Activated T-helper 17 cell treated with anti-CD3 and anti-CD28 coated beads, Interleukin-2, amount 50 U/mL, for 72 hours (primary cell): ENCODE results near the gene PCDHB16. TPM values are rescaled to one million over a fixed set of nuclear protein-coding genes. Genes with fewer than 3 reads are reported as not detected.
A peak's percentile ranks its signal among the peaks of the same experiment; 100 is the strongest.
"Not testable (repeated sequence)": the region's sequence is repeated elsewhere in the genome, so short reads cannot be mapped to it uniquely, and the experiment has no call there.

Experiments
- ATAC-seq: fragments of 150-1000 bp; cut with Tn5 transposase; replicated peaks from 2 replicates; pipeline ENCODE4 v1.10.0; 2021; ENCODE audit warnings: mild to moderate bottlenecking, moderate library complexity
- H3K27ac Mint-ChIP-seq: one replicate; pipeline ENCODE4 v1.8.0; 2022; ENCODE audit warnings: mixed read lengths
- H3K27me3 Mint-ChIP-seq: one replicate; pipeline ENCODE4 v1.8.0; 2022; ENCODE audit warnings: mixed read lengths
- H3K36me3 Mint-ChIP-seq: one replicate; pipeline ENCODE4 v1.8.0; 2022; ENCODE audit warnings: low read depth, mild to moderate bottlenecking, mixed read lengths
- H3K4me1 Mint-ChIP-seq: one replicate; pipeline ENCODE4 v1.8.0; 2022; ENCODE audit warnings: mixed read lengths
- H3K4me3 Mint-ChIP-seq: one replicate; pipeline ENCODE4 v1.8.0; 2022; ENCODE audit warnings: mild to moderate bottlenecking, mixed read lengths
- H3K9me3 Mint-ChIP-seq: one replicate; pipeline ENCODE4 v1.8.0; 2022; ENCODE audit warnings: mixed read lengths
- total RNA-seq, 2 donors: library from RNA; stranded (reverse); gene quantifications; one replicate each; pipeline ENCODE4 v1.2.3, GENCODE V29; 2022

The PCDHB16 gene
- total RNA-seq, 2 donors from 2014 or later: not detected

GRCh38 chr5:141199359-141200235 lies 17.4 kb downstream of the PCDHB16 start, which contains the start of gene PCDHB11:
PCDHB11 (plus strand) TSS chr5:141199627; CDS start chr5:141199775, 148 bp downstream.
- no peaks in the 10 kb centered on the region for H3K36me3 Mint-ChIP-seq
- H3K9me3 Mint-ChIP-seq: peaks cover 18% of the 10 kb centered on the region
- peaks cover 26% of the 10 kb centered on the region for H3K27me3 Mint-ChIP-seq
- ATAC-seq: no peak
- no peak within 1 kb of the TSS for H3K4me3 Mint-ChIP-seq
- no peaks in the 10 kb centered on the region for H3K4me1 Mint-ChIP-seq
- no peak within 1 kb of the TSS for H3K27ac Mint-ChIP-seq

GRCh38 chr5:141201126-141201525 lies 18.9 kb downstream of the PCDHB16 start:
- Mint-ChIP-seq H3K9me3 (peaks cover 17% of the 10 kb centered on the region), H3K27me3 (peaks cover 25% of the 10 kb centered on the region)
- not testable (repeated sequence) for ATAC-seq, H3K4me3 Mint-ChIP-seq, H3K27ac Mint-ChIP-seq, H3K36me3 Mint-ChIP-seq, H3K4me1 Mint-ChIP-seq

GRCh38 chr5:141201646-141202045 lies 19.5 kb downstream of the PCDHB16 start:
- H3K36me3 Mint-ChIP-seq, H3K4me1 Mint-ChIP-seq, H3K27ac Mint-ChIP-seq, H3K4me3 Mint-ChIP-seq, ATAC-seq: not testable (repeated sequence)
- peaks cover 13% of the 10 kb centered on the region for H3K9me3 Mint-ChIP-seq
- H3K27me3 Mint-ChIP-seq: peaks cover 28% of the 10 kb centered on the region

DNA sequence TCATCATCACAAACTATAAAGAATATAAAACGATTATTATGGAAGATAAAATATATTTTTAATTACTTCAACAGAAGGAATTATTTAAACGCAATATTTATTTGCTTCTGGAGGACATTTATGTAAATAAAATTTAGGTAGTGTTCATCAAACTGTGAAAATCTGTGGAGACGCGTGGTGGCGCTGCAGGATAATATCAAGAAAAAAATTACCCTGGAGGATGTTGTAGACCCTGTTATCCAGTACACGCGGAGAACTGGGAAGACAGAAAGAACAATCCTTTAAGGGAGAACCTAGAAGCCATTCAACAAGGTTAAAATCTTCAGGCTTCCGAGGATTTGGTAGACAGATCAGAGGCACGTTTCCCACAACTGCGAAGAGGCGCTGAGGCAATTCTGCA lies 26.3 kb downstream of the PCDHB16 start, which contains the start of gene PCDHB12:
Gene PCDHB12, plus strand, starts transcription at position 242 of the 400 bp plus-strand sequence. CDS start 189 bp downstream, outside the sequence.
- H3K9me3 Mint-ChIP-seq: no peaks in the 10 kb centered on the region
- H3K27ac Mint-ChIP-seq: no peak within 1 kb of the TSS
- no peaks in the 10 kb centered on the region for H3K36me3 Mint-ChIP-seq
- H3K4me1 Mint-ChIP-seq: no peaks in the 10 kb centered on the region
- H3K4me3 Mint-ChIP-seq: no peak within 1 kb of the TSS
- no peak for ATAC-seq
- H3K27me3 Mint-ChIP-seq: peaks cover 44% of the 10 kb centered on the region

DNA sequence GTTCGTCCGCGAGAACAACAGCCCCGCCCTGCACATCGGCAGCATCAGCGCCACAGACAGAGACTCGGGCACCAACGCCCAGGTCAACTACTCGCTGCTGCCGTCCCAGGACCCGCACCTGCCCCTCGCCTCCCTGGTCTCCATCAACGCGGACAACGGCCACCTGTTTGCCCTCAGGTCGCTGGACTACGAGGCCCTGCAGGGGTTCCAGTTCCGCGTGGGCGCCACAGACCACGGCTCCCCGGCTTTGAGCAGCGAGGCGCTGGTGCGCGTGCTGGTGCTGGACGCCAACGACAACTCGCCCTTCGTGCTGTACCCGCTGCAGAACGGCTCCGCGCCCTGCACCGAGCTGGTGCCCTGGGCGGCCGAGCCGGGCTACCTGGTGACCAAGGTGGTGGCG lies 28.1 kb downstream of the PCDHB16 start:
- H3K27me3 Mint-ChIP-seq: peaks cover 50% of the 10 kb centered on the region
- not testable (repeated sequence) for H3K4me3 Mint-ChIP-seq, ATAC-seq, H3K4me1 Mint-ChIP-seq, H3K9me3 Mint-ChIP-seq, H3K27ac Mint-ChIP-seq, H3K36me3 Mint-ChIP-seq

DNA sequence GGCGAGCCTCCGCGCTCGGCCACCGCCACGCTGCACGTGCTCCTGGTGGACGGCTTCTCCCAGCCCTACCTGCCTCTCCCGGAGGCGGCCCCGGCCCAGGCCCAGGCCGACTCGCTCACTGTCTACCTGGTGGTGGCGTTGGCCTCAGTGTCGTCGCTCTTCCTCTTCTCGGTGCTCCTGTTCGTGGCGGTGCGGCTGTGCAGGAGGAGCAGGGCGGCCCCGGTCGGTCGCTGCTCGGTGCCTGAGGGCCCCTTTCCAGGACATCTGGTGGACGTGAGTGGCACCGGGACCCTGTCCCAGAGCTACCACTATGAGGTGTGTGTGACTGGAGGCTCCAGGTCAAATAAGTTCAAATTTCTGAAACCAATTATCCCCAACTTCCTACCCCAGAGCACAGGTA lies 28.7 kb downstream of the PCDHB16 start:
- peaks cover 50% of the 10 kb centered on the region for H3K27me3 Mint-ChIP-seq
- not testable (repeated sequence) for H3K36me3 Mint-ChIP-seq, H3K4me3 Mint-ChIP-seq, ATAC-seq, H3K27ac Mint-ChIP-seq, H3K9me3 Mint-ChIP-seq, H3K4me1 Mint-ChIP-seq

DNA sequence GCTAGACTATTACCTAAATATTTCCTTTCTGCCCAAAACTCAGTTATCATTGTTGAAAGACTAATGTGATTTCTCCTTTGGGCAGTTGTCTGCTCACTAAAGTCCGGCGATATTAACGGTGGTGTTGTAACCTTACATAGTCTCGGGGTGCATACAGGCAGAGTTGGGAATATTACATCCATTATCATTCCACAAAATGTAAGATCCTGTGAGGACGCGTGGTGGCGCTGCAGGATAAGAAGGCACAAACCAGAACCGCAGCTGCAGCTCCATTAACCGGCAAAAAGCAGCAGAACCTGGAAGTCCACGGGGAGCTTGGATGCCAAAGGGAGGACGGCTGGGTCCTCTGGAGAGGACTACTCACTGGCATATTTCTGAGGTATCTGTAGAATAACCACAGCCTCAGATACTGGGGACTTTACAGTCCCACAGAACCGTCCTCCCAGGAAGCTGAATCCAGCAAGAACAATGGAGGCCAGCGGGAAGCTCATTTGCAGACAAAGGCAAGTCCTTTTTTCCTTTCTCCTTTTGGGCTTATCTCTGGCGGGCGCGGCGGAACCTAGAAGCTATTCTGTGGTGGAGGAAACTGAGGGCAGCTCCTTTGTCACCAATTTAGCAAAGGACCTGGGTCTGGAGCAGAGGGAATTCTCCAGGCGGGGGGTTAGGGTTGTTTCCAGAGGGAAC lies 31.6 kb downstream of the PCDHB16 start, which contains the start of gene PCDHB13:
Gene PCDHB13, plus strand, starts transcription at position 264 of the 684 bp plus-strand sequence. Its CDS starts 205 bp downstream, at position 469.
- H3K36me3 Mint-ChIP-seq, H3K9me3 Mint-ChIP-seq, H3K4me1 Mint-ChIP-seq, ATAC-seq, H3K27ac Mint-ChIP-seq: not testable (repeated sequence)
- Mint-ChIP-seq H3K4me3 (peak within 1 kb of the TSS; percentile 39), H3K27me3 (peaks cover 46% of the 10 kb centered on the region)

GRCh38 chr5:141214583-141214982 lies 32.4 kb downstream of the PCDHB16 start:
- ATAC-seq: not testable (repeated sequence)

DNA sequence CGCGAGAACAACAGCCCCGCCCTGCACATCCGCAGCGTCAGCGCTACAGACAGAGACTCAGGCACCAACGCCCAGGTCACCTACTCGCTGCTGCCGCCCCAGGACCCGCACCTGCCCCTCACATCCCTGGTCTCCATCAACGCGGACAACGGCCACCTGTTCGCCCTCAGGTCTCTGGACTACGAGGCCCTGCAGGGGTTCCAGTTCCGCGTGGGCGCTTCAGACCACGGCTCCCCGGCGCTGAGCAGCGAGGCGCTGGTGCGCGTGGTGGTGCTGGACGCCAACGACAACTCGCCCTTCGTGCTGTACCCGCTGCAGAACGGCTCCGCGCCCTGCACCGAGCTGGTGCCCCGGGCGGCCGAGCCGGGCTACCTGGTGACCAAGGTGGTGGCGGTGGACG lies 33.3 kb downstream of the PCDHB16 start:
- not testable (repeated sequence) for H3K27ac Mint-ChIP-seq, H3K4me3 Mint-ChIP-seq, H3K36me3 Mint-ChIP-seq, H3K4me1 Mint-ChIP-seq, ATAC-seq
- Mint-ChIP-seq H3K27me3 (peaks cover 46% of the 10 kb centered on the region), H3K9me3 (peaks cover 13% of the 10 kb centered on the region)

More at GRCh38 chr5:141214583-141214982, 32.4 kb downstream of the PCDHB16 start:
- not testable (repeated sequence) for H3K9me3 Mint-ChIP-seq, H3K4me3 Mint-ChIP-seq, H3K27ac Mint-ChIP-seq, H3K4me1 Mint-ChIP-seq, H3K36me3 Mint-ChIP-seq
- peaks cover 44% of the 10 kb centered on the region for H3K27me3 Mint-ChIP-seq

DNA sequence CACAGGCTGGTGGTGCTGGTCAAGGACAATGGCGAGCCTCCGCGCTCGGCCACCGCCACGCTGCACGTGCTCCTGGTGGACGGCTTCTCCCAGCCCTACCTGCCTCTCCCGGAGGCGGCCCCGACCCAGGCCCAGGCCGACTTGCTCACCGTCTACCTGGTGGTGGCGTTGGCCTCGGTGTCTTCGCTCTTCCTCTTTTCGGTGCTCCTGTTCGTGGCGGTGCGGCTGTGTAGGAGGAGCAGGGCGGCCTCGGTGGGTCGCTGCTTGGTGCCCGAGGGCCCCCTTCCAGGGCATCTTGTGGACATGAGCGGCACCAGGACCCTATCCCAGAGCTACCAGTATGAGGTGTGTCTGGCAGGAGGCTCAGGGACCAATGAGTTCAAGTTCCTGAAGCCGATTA lies 33.8 kb downstream of the PCDHB16 start:
- peaks cover 49% of the 10 kb centered on the region for H3K27me3 Mint-ChIP-seq
- peaks cover 14% of the 10 kb centered on the region for H3K9me3 Mint-ChIP-seq
- not testable (repeated sequence) for H3K4me3 Mint-ChIP-seq, H3K36me3 Mint-ChIP-seq, H3K4me1 Mint-ChIP-seq, ATAC-seq, H3K27ac Mint-ChIP-seq

GRCh38 chr5:141223112-141223783 lies 41.1 kb downstream of the PCDHB16 start, which contains the start of gene PCDHB14:
PCDHB14 (plus strand) TSS chr5:141223343; CDS start chr5:141223506, 163 bp downstream.
- no peak within 1 kb of the TSS for H3K27ac Mint-ChIP-seq
- peaks cover 52% of the 10 kb centered on the region for H3K27me3 Mint-ChIP-seq
- no peaks in the 10 kb centered on the region for H3K36me3 Mint-ChIP-seq
- peak within 1 kb of the TSS; percentile 4 for H3K4me3 Mint-ChIP-seq
- no peak for ATAC-seq
- peaks cover 21% of the 10 kb centered on the region for H3K9me3 Mint-ChIP-seq
- H3K4me1 Mint-ChIP-seq: no peaks in the 10 kb centered on the region

DNA sequence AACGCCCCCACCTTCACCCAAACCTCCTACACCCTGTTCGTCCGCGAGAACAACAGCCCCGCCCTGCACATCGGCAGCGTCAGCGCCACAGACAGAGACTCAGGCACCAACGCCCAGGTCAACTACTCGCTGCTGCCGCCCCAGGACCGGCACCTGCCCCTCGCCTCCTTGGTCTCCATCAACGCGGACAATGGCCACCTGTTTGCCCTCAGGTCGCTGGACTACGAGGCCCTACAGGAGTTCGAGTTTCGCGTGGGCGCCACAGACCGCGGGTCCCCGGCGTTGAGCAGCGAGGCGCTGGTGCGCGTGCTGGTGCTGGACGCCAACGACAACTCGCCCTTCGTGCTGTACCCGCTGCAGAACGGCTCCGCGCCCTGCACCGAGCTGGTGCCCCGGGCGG lies 42.7 kb downstream of the PCDHB16 start:
- not testable (repeated sequence) for H3K27ac Mint-ChIP-seq, H3K4me3 Mint-ChIP-seq, ATAC-seq, H3K4me1 Mint-ChIP-seq, H3K36me3 Mint-ChIP-seq
- Mint-ChIP-seq H3K9me3 (peaks cover 17% of the 10 kb centered on the region), H3K27me3 (peaks cover 47% of the 10 kb centered on the region)

DNA sequence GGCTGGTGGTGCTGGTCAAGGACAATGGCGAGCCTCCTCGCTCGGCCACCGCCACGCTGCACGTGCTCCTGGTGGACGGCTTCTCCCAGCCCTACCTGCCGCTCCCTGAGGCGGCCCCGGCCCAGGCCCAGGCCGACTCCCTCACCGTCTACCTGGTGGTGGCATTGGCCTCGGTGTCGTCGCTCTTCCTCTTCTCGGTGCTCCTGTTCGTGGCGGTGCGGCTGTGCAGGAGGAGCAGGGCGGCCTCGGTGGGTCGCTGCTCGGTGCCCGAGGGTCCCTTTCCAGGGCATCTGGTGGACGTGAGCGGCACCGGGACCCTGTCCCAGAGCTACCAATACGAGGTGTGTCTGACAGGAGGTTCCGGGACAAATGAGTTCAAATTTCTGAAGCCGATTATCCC lies 43.2 kb downstream of the PCDHB16 start:
- H3K27ac Mint-ChIP-seq, H3K36me3 Mint-ChIP-seq, H3K4me3 Mint-ChIP-seq, ATAC-seq, H3K4me1 Mint-ChIP-seq: not testable (repeated sequence)
- Mint-ChIP-seq H3K9me3 (peaks cover 14% of the 10 kb centered on the region), H3K27me3 (peaks cover 41% of the 10 kb centered on the region)

- Mint-ChIP-seq H3K36me3 (peaks cover 6% of the 10 kb centered on the region), H3K4me1 (no peaks in the 10 kb centered on the region), H3K27me3 (peaks cover 20% of the 10 kb centered on the region), H3K27ac (no peak overlapping the region), H3K4me3 (no peak overlapping the region), H3K9me3 (peaks cover 22% of the 10 kb centered on the region)
- ATAC-seq: no peak
Observed at GRCh38 chr5:141234109-141234667, 52.0 kb downstream of the PCDHB16 start.
